NCI-H446 (cell line): Measurements from ENCODE around the gene NFIX.
"Not testable (repeated sequence)": the region's sequence is repeated elsewhere in the genome, so short reads cannot be mapped to it uniquely, and the experiment has no call there.

ENCODE experiments used
- DNase-seq, 2 experiments: peaks; one replicate each; lab custom pipeline; 2025; lab: John Stamatoyannopoulos, UW

The NFIX gene

DNA sequence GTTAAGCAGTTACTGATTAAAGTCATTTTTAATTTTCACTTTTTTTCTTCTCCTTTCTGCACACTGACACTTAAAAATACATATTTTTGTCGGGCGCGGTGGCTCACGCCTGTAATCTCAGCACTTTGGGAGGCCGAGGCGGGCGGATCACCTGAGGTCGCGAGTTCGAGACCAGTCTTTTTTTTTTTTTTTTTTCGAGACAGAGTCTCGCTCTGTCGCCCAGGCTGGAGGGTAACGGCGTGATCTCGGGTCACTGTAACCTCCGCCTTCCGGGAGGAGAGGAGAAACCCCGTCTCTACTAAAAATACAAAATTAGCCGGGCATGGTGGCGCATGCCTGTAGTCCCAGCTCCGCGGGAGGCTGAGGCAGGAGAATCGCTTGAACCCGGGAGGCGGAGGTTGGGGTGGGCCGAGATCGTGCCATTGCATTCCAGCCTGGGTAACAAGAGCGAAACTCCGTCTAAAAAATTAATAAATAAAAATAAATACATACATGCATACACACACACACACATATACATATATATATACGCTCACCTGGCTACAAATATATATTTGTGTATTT, 37.8 kb upstream of the NFIX start:
- not testable (repeated sequence) for DNase-seq

GRCh38 chr19:12959481-12959880, 35.8 kb upstream of the NFIX start:
- no peak for DNase-seq

DNA sequence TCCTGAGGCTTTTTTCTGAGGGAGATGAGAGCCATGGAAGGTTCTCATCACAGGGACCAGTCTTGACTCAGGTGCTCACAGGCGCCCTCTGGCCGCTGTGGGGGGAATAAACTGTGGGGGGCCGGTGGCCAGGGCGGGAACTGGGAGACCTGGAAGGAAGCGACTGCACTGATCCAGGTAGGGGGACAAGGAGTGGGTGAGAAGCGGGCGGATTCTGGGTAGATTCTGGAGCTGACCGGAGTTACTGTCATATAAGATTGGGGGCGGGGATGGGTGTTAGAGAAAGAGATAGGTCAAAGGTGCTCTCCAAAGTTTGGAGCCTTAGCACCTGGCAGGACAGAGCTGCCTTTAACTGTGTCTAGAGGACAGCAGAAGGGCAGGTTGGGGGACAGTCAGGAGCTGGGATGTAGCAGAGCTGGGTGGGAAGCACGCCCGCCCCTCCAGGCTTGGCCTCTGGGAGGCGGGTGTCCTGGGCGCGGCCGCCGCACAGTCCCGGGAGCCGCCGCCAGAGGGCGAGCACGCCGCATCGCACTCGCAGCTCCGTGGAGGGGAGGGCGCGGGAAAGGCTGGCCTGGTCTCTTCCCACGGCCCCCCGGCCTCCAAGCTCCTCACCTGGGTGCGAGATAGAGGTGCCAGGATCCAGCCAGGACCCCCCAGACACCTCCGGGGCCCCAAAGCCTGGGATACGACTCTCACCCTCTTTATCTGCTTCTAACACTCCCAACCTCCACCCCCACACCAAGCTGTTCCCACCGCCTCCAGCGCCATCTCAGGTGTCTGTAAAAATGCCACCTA, 30.1 kb upstream of the NFIX start:
- DNase-seq, result peak; percentile 63 to 90

DNA sequence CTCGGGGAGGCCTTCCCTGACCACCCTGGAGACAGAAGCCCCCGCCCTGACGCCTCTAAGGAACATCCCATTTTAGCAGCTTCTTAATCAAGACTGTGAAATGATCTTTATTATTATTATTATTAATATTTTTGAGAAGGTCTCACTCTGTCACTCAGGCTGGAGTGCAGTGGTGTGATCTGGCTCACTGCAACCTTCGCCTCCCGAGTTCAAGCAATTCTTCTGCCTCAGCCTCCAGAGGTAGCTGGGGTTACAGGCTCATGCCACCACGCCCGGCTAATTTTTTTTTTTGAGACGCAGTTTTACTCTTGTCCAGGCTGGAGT, 29.5 kb upstream of the NFIX start:
- DNase-seq, result no peak

- no peak for DNase-seq
These were observed 27.4 kb upstream of the NFIX start for GRCh38 chr19:12967907-12968306.

- DNase-seq, result peak; percentile 54 to 92
These were observed 25.8 kb upstream of the NFIX start, which contains the start of gene DAND5 for GRCh38 chr19:12969292-12969988. TSS of gene DAND5 (plus strand) at chr19:12969576. CDS start at chr19:12969661, 85 bp downstream.

GRCh38 chr19:12970070-12970820, 25.0 kb upstream of the NFIX start:
- DNase-seq, result no peak

DNA sequence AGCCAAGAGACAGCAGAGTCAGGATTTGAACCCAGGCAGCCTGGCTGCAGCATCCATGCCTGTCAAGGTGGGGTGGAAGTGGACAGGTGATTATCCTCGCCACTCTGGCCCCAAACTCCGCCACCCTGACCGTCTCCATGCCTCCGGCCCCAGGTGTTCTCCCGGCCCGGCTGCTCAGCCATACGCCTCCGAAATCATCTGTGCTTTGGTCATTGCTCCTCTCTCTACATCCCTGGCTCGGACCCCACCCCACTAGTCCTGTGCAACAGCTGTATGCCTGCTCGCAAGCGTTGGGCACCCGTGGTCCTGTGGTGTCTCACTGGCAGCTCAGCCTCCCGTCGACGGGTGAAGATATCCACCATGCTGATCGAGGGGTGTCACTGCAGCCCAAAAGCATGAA, 22.0 kb upstream of the NFIX start:
- DNase-seq, result no peak

GRCh38 chr19:12974301-12975220, 20.7 kb upstream of the NFIX start:
- DNase-seq, result peak; percentile 77 to 96

GRCh38 chr19:12975221-12975741, 20.0 kb upstream of the NFIX start:
- peak in 1 of 2 experiments; percentile 62 for DNase-seq

GRCh38 chr19:12976109-12976508, 19.2 kb upstream of the NFIX start:
- DNase-seq, result not testable (repeated sequence)

DNA sequence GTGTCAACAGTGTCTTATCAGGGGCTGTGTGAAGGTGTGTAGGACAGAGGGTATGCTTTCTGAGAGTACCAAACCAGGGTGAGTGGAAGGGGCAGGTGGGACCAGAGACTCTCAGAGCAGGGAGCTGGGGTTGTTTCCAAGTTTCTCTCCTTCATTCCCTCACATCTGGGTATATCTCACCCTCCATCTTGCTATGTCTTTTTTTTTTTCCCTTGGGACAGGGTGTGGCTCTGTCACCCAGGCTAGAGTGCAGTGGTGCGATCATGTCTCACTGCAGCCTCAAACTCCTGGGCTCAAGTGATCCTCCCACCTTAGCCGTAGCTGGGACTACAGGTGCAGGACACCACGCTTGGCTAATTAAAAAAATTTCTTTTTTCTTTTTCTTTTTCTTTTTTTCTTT, 15.3 kb upstream of the NFIX start:
- no peak for DNase-seq

DNA sequence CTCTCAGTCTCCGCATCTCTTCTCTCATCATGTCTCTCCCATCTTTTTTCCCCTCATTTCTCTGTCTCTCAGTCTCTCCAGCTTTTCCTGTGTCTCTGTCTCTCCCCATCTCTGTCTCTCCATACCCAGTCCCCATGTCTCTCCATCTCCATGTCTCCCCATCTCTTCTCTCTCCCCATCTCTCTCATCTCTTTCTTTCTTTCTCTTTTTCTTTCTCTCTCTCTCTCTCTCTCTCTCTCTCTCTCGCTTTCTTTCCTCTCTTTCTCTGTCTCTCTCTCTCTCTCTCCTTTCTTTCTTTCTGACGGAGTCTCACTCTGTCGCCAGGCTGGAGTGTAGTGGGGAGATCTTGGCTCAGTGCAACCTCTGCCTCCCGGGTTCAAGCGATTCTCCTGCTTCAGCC, 12.6 kb upstream of the NFIX start:
- no peak for DNase-seq

GRCh38 chr19:12983091-12983490, 12.2 kb upstream of the NFIX start:
- DNase-seq, result no peak

GRCh38 chr19:12983542-12984142, 11.6 kb upstream of the NFIX start:
- DNase-seq, result peak; percentile 56 to 92

- DNase-seq, result no peak
These were observed 11.1 kb upstream of the NFIX start for GRCh38 chr19:12984143-12984627.

DNA sequence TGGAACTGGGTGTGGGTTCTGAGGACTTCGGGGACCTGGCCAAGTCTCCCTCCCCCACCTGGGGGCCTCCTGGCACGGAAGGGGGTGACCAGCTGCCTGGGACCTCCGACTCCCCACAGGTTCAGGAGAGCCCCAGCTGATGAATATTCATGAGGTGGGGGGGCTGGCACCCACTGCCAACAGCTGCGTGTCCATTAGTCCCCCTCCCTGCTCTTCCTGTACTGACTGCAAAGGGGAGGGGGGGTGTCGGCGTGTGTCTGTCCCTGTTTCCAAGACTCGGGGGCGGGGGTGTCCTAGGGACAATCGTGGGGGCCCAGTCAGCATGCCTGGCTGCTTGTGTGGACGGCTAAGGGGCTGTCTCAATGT, 10.6 kb upstream of the NFIX start:
- no peak for DNase-seq

- no peak for DNase-seq
These were observed 10.1 kb upstream of the NFIX start for GRCh38 chr19:12985049-12985776.

GRCh38 chr19:12986726-12987125, 8.5 kb upstream of the NFIX start:
- DNase-seq, result no peak

DNA sequence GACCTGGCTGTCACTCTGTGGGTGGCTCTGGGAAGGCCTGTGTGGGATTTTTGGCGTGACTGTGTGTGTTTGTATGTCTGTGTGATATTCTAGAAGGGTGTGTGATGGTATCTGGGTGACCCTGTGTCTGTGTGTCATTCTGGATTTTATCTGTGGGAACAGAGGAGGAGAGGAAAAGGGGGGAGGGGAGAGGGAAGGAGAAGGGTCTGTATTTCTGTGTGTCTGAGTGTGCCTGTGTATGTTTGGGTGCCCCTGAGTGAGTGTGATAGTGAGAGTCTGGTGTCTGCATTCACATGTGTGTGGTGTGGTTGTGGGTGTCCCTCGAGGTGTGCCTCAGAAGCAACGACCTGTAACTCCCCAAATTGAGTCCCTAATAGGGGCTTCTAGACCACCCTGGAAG, 8.1 kb upstream of the NFIX start:
- no peak for DNase-seq
